Measurements from ENCODE around the gene TNS1. TPM values are rescaled to one million over a fixed set of nuclear protein-coding genes. Genes with fewer than 3 reads are reported as not detected.
A peak's percentile ranks its signal among the peaks of the same experiment; 100 is the strongest.

TNS1 gene
- total and polyA plus RNA-seq, 8 donors = 38.5 to 166 (median 102) TPM

DNA sequence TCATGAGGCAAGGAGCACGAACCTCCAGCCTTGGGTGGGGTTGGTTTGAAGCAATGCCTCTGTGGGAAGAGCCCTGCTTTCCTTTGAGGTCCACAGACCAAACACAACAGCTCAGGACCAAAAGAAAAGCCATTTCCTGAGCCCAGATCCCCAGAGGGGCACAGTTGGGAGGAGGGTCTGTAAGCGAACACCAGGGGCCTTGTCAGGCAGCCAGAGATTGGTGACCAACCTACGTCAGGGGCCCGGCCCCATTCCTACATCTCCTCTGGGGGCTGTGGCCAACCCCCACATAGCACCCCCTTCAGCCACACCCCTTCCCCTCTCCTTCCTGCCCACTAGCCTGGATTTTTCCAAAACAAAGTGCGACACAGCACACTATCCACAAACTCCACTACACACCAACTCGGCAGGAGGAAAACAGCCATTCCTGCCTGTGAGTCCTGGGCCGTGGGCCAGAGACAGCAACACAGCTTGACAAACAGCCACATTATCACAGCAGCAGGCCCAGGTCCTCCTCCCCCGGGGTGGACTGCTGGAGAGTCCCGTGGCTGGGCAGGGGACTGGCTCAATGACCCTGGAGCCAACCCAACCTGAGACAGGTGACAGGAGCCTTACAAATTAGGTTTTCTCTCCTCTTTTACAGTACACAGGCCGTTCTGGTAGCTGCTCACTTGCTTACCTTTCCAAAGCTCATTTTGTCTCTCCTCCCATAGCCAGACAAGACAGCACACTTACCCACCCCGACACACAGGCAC lies 98.8 kb downstream of the TNS1 start:
- ATAC-seq (peak; percentile 57 to 74 (median 62)), FAIRE-seq (no peak), DNase-seq (peak; percentile 81 to 92 (median 88))
- 10 to 13% methylated on average over 11 of the region's 11 CpGs for WGBS, 2 donors
- Histone ChIP-seq H3K9me3 (no peaks in the 10 kb centered on the region), H3K27ac (peak overlapping the region; percentile 86 to 90 (median 90)), H3K36me3 (peaks cover 0 to 12% (median 0%) of the 10 kb centered on the region in 3 donors), H3K4me1 (peaks cover 65 to 70% (median 66%) of the 10 kb centered on the region in 3 donors), H3K4me3 (no peak overlapping the region), H3K27me3 (no peaks in the 10 kb centered on the region)
- intact Hi-C loops (cut with DNase I) = no loop called here
- TF ChIP-seq, protein P1, sequence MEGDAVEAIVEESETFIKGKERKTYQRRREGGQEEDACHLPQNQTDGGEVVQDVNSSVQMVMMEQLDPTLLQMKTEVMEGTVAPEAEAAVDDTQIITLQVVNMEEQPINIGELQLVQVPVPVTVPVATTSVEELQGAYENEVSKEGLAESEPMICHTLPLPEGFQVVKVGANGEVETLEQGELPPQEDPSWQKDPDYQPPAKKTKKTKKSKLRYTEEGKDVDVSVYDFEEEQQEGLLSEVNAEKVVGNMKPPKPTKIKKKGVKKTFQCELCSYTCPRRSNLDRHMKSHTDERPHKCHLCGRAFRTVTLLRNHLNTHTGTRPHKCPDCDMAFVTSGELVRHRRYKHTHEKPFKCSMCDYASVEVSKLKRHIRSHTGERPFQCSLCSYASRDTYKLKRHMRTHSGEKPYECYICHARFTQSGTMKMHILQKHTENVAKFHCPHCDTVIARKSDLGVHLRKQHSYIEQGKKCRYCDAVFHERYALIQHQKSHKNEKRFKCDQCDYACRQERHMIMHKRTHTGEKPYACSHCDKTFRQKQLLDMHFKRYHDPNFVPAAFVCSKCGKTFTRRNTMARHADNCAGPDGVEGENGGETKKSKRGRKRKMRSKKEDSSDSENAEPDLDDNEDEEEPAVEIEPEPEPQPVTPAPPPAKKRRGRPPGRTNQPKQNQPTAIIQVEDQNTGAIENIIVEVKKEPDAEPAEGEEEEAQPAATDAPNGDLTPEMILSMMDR (IDR thresholded peaks at IDR 0.05) = no peak

DNA sequence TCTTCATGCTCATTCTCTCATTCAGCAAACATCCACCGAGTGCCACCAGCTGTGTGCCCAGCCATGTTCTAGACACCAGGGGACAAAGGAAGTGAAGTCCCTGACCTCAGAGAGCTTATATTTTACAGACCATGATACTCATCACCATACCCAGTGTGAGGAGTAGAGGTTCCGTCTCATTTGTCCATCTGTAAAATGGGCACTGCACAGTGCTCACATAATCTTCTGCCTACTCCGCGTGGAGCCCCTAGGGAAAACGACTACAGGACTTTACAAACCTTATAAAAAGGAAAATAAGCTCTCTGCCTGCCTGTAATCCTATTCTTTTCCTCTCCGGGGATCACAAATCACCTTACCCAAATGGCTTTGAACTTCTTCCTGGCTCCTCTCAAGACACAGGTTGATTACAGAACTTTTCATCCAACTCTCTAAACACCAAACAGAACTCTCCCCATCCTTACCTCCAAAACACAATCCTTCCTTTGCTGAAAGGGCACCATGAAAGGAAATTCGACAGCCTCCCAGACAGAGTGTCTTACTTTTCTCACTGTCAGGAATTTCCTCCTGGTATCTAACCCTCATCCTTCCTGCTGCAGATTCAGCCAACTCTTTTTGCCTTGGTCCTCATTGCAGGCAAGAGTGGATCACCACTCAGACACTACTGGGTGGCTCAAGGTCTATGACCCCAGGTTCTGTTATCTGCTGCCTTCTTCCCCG lies 99.5 kb downstream of the TNS1 start:
- TF ChIP-seq, protein P1 (IDR thresholded peaks at IDR 0.05) = no peak
- Histone ChIP-seq H3K4me3 (no peak overlapping the region), H3K27ac (peak overlapping the region; percentile 86 to 90 (median 90)), H3K36me3 (peaks cover 0 to 12% (median 0%) of the 10 kb centered on the region in 3 donors), H3K9me3 (no peaks in the 10 kb centered on the region), H3K27me3 (no peaks in the 10 kb centered on the region), H3K4me1 (peaks cover 72 to 77% (median 74%) of the 10 kb centered on the region in 3 donors)
- WGBS, 2 donors = 59 to 64% methylated on average over 8 of the region's 8 CpGs
- no peak for FAIRE-seq
- intact Hi-C loops (cut with DNase I) = no loop called here
- no peak for ATAC-seq
- no peak for DNase-seq

DNA sequence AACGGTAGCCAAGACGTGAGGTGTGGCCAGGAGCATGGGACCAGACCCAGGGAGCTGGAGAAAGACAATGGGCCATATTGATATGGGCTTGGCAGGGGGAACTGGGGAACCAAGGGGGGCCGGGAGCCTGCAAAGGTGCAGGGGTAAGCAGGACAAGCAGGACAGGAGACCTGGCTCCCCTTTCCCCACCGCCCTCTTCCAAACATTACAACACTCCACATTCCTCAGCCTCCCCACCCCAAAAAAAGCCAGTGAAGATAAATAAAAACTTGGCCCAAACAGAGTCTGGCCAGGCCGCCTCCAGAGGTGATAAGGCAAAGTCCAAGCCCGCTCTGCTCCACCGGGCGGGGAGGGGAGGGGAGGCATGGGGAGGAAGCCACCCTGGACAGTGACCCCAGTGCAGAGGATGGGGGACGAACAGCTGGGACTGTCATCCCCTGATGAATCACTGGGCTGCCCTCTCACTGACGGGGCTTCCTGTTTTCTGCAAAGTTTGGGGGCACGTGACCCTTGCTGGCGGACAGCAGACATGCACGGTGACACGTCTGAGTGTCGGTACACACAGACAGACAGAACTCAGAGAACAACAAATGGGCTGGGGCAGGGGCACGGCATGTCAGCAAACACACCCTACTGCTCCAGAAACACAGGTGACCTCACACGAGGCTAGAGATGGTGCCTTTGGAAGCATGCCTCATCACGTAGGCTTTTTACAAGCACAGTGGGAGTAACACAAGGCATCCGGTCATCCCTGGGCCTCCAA lies 100.2 kb downstream of the TNS1 start:
- peaks cover 0 to 19% (median 0%) of the 10 kb centered on the region in 3 donors for H3K36me3 ChIP-seq
- H3K27ac ChIP-seq = peak overlapping the region; percentile 86 to 90 (median 90)
- H3K9me3 ChIP-seq = no peaks in the 10 kb centered on the region
- peak; percentile 34 to 58 (median 56) for ATAC-seq
- H3K4me3 ChIP-seq = no peak overlapping the region
- H3K27me3 ChIP-seq = no peaks in the 10 kb centered on the region
- DNase-seq = peak in 5 of 6 donors; percentile 73 to 84 (median 80)
- TF ChIP-seq, protein P1 (IDR thresholded peaks at IDR 0.05) = no peak
- no peak for FAIRE-seq
- H3K4me1 ChIP-seq = peaks cover 80 to 84% (median 81%) of the 10 kb centered on the region in 3 donors
- intact Hi-C loops (cut with DNase I) = no loop called here
- WGBS, 2 donors = 9 to 13% methylated on average over 19 of the region's 19 CpGs

DNA sequence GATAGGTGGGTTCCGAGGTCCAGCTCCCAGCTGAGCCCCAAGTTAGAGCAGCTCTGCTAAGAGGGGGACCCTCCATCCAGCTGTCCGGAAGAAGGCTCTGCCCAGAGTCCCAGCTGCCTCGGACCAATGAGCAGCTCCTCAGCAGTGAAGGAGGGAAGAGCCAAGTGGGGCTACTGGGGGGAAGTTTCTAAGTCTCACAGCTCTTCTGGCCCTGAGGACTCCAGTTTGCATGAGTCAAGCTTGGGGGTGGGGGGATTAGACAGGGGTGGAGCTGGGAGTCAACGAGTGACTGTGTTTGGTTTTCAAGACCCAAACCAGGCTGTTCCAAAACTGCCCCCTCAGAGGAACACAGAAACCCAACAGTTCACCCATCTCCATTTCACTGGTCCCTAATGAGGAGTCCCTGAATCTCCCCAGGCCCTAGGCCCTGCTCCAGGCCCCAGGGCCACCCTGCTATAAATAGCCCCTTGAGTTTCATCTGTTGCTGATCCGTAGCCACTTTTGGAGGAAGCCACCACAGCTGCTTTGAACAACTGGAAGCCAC lies 100.9 kb downstream of the TNS1 start:
- H3K4me1 ChIP-seq = peaks cover 82 to 89% (median 83%) of the 10 kb centered on the region in 3 donors
- H3K4me3 ChIP-seq = no peak overlapping the region
- intact Hi-C loops (cut with DNase I) = no loop called here
- TF ChIP-seq, protein P1 (IDR thresholded peaks at IDR 0.05) = no peak
- no peaks in the 10 kb centered on the region for H3K27me3 ChIP-seq
- DNase-seq (peak in 1 of 6 donors; percentile 34), ATAC-seq (no peak), FAIRE-seq (no peak)
- peaks cover 0 to 25% (median 4%) of the 10 kb centered on the region in 3 donors for H3K36me3 ChIP-seq
- peak overlapping the region; percentile 86 to 90 (median 90) for H3K27ac ChIP-seq
- 50 to 62% methylated on average over 5 of the region's 5 CpGs for WGBS, 2 donors
- no peaks in the 10 kb centered on the region for H3K9me3 ChIP-seq

All from pancreas (tissue), 10 donors.